H1 (cell line): ENCODE data around the gene DNMT3B. TPM values are rescaled to one million over a fixed set of nuclear protein-coding genes. Genes with fewer than 3 reads are reported as not detected.

Source experiments
- CTCF ChIA-PET: fragments of 300-600 bp; sonication (Branson Sonifier 250); formaldehyde crosslinking; loops from one replicate; lab custom pipeline; 2021; ENCODE audit not compliant: partially characterized antibody; lab: Charles Lee
- POLR2A ChIA-PET: fragments of 300-600 bp; sonication (Branson Sonifier 250); formaldehyde crosslinking; loops from one replicate; lab custom pipeline; 2021; ENCODE audit warnings: inconsistent platforms; ENCODE audit not compliant: partially characterized antibody; lab: Charles Lee
- DNase-seq, 2 experiments: peaks; one replicate each; pipeline versions ENCODE4 v3.0.0 to v3.0.0-alpha.2; 2010 to 2022; ENCODE audit warnings: low spot score in 2 of 2, low read depth in 1 of 2, mixed read lengths in 1 of 2
- FAIRE-seq: peaks from 2 replicates; lab custom pipeline; 2011; peaks lifted over from hg19 to GRCh38; lab: Jason Lieb, UNC
- H2AFZ ChIP-seq: 2 replicates; pipeline ENCODE4 v1.8.1; 2012; ENCODE audit warnings: low read length, inconsistent platforms
- H2AK5ac ChIP-seq: 2 replicates; pipeline ENCODE4 v1.6.1; 2013; ENCODE audit warnings: low read depth, low read length
- H2BK120ac ChIP-seq: replicated peaks from 2 replicates; pipeline ENCODE3; 2013; ENCODE audit warnings: low read depth, low read length, inconsistent platforms
- H2BK12ac ChIP-seq: 2 replicates; pipeline ENCODE4 v1.6.1; 2013; ENCODE audit warnings: low read depth, low read length
- H2BK15ac ChIP-seq: 2 replicates; pipeline ENCODE4 v1.6.1; 2013; ENCODE audit warnings: low read length
- H2BK20ac ChIP-seq: 2 replicates; pipeline ENCODE4 v1.6.1; 2013; ENCODE audit warnings: low read length
- H2BK5ac ChIP-seq: 2 replicates; pipeline ENCODE4 v1.6.1; 2013; ENCODE audit warnings: low read depth, low read length
- H3K14ac ChIP-seq: 2 replicates; pipeline ENCODE4 v1.6.1; 2013; ENCODE audit warnings: inconsistent platforms; ENCODE audit not compliant: insufficient read length
- H3K18ac ChIP-seq: 2 replicates; pipeline ENCODE4 v1.6.1; 2013; ENCODE audit warnings: low read length; ENCODE audit errors: extremely low read depth
- H3K23ac ChIP-seq: 2 replicates; pipeline ENCODE4 v1.6.1; 2013; ENCODE audit warnings: inconsistent platforms; ENCODE audit not compliant: insufficient read length
- H3K23me2 ChIP-seq: 2 replicates; pipeline ENCODE4 v1.6.1; 2013; ENCODE audit warnings: low read depth, low read length
- H3K27ac ChIP-seq: 2 replicates; pipeline ENCODE4 v1.6.1; 2011; ENCODE audit warnings: low read depth, low read length, inconsistent platforms
- H3K27me3 ChIP-seq, 4 experiments: replicated peaks in 1 of 4; 1 replicate in 1 of 4; 2 replicates in 3 of 4; pipeline versions ENCODE4 v1.6.1 to v1.8.1; 2011 to 2013; ENCODE audit warnings: low read length in 3 of 4, mild to moderate bottlenecking in 3 of 4, inconsistent platforms in 2 of 4, mixed read lengths in 2 of 4, moderate library complexity in 1 of 4; ENCODE audit not compliant: control insufficient read depth in 3 of 4, insufficient read depth in 3 of 4; ENCODE audit errors: extremely low read depth in 1 of 4
- H3K36me3 ChIP-seq, 4 experiments: 2 replicates each; pipeline versions ENCODE4 v1.6.1 to v1.8.1; 2011 to 2013; ENCODE audit warnings: mild to moderate bottlenecking in 4 of 4, low read length in 3 of 4, moderate library complexity in 2 of 4, control low read depth in 1 of 4, inconsistent platforms in 1 of 4; ENCODE audit not compliant: insufficient read depth in 4 of 4, control insufficient read depth in 2 of 4
- H3K4ac ChIP-seq: replicated peaks from 2 replicates; pipeline ENCODE3; 2013; ENCODE audit warnings: low read length, low read depth, mixed read lengths, inconsistent platforms; ENCODE audit not compliant: insufficient read length
- H3K4me1 ChIP-seq, 4 experiments: replicated peaks in 1 of 4; 1 replicate in 1 of 4; 2 replicates in 3 of 4; pipeline versions ENCODE4 v1.6.1 to v1.8.1; 2011 to 2013; ENCODE audit warnings: low read length in 3 of 4, inconsistent platforms in 2 of 4, mixed read lengths in 1 of 4; ENCODE audit not compliant: insufficient read depth in 4 of 4, control insufficient read depth in 3 of 4
- H3K4me2 ChIP-seq, 2 experiments: 2 replicates each; pipeline versions ENCODE4 v1.6.1 to v1.8.1; 2011 to 2013; ENCODE audit warnings: low read depth in 2 of 2, low read length in 2 of 2, control low read depth in 1 of 2, inconsistent platforms in 1 of 2, mild to moderate bottlenecking in 1 of 2; ENCODE audit not compliant: insufficient read depth in 1 of 2
- H3K4me3 ChIP-seq, 4 experiments: fragments of 200-600, 300-600 bp in 1 of 4; sonication (generic), shearing (Covaris generic), sonication (Bioruptor Twin) in 1 of 4; 2 replicates each; pipeline versions ENCODE4 v1.5.1 to v1.8.1; 2011 to 2016; ENCODE audit warnings: low read length in 4 of 4, low read depth in 3 of 4, control low read depth in 2 of 4, inconsistent platforms in 2 of 4, mild to moderate bottlenecking in 2 of 4, mixed read lengths in 1 of 4, moderate library complexity in 1 of 4; ENCODE audit not compliant: insufficient read depth in 2 of 4; ENCODE audit errors: extremely low read depth in 1 of 4
- H3K56ac ChIP-seq: replicated peaks from 2 replicates; pipeline ENCODE3; 2013; ENCODE audit warnings: low read depth, mild to moderate bottlenecking, mixed read lengths, low read length, inconsistent platforms; ENCODE audit not compliant: insufficient read length
- H3K79me1 ChIP-seq: 2 replicates; pipeline ENCODE4 v1.6.1; 2013; ENCODE audit warnings: low read depth, low read length, control low read depth
- H3K79me2 ChIP-seq, 2 experiments: 2 replicates each; pipeline versions ENCODE4 v1.6.1 to v1.8.1; 2012 to 2013; ENCODE audit warnings: low read length in 2 of 2, mild to moderate bottlenecking in 2 of 2, inconsistent platforms in 1 of 2; ENCODE audit not compliant: insufficient read depth in 2 of 2, control insufficient read depth in 1 of 2
- H3K9ac ChIP-seq, 4 experiments: replicated peaks in 1 of 4; 1 replicate in 1 of 4; 2 replicates in 3 of 4; pipeline versions ENCODE4 v1.6.1 to v1.8.1; 2011 to 2013; ENCODE audit warnings: low read depth in 3 of 4, low read length in 3 of 4, control low read depth in 2 of 4, mild to moderate bottlenecking in 2 of 4, moderate library complexity in 2 of 4, inconsistent platforms in 1 of 4; ENCODE audit errors: extremely low read depth in 1 of 4
- H3K9me3 ChIP-seq, 2 experiments: 2 replicates each; pipeline versions ENCODE4 v1.6.1 to v1.8.1; 2012 to 2013; ENCODE audit warnings: mild to moderate bottlenecking in 2 of 2, moderate library complexity in 2 of 2, control low read depth in 1 of 2, inconsistent platforms in 1 of 2, low read depth in 1 of 2, low read length in 1 of 2, mixed read lengths in 1 of 2; ENCODE audit not compliant: insufficient read depth in 2 of 2
- H4K20me1 ChIP-seq, 2 experiments: replicated peaks in 1 of 2; 2 replicates each; pipeline versions ENCODE3 to v1.8.1; 2011 to 2013; ENCODE audit warnings: inconsistent platforms in 2 of 2, low read length in 2 of 2, mild to moderate bottlenecking in 1 of 2; ENCODE audit not compliant: insufficient read depth in 2 of 2, control insufficient read depth in 1 of 2
- H4K5ac ChIP-seq: 2 replicates; pipeline ENCODE4 v1.6.1; 2013; ENCODE audit warnings: low read length, low read depth, mixed read lengths, inconsistent platforms; ENCODE audit not compliant: insufficient read length
- H4K8ac ChIP-seq: 2 replicates; pipeline ENCODE4 v1.8.0; 2013; ENCODE audit warnings: mild to moderate bottlenecking, moderate library complexity, low read length, inconsistent platforms; ENCODE audit not compliant: insufficient read depth; ENCODE audit errors: extremely low read depth
- H4K91ac ChIP-seq: replicated peaks from 2 replicates; pipeline ENCODE3; 2013; ENCODE audit warnings: low read length, mixed read lengths, inconsistent platforms; ENCODE audit not compliant: insufficient read length
- CEBPB ChIP-seq: IDR thresholded peaks from 2 replicates; pipeline ENCODE4 v1.6.1; 2012; ENCODE audit warnings: low read depth, low read length
- GABPA ChIP-seq: IDR thresholded peaks from 2 replicates; pipeline ENCODE4 v1.6.1; 2011; ENCODE audit warnings: mild to moderate bottlenecking, low read length, moderate library complexity, borderline replicate concordance; ENCODE audit not compliant: insufficient read depth
- KDM4A ChIP-seq: IDR thresholded peaks from one replicate; pipeline ENCODE4 v1.7.1; 2012; ENCODE audit warnings: low read depth, mild to moderate bottlenecking, moderate library complexity, low read length, inconsistent platforms; ENCODE audit not compliant: severe bottlenecking
- KDM5A ChIP-seq: fragments of 200-600 bp; IDR thresholded peaks from 2 replicates; pipeline ENCODE4 v1.7.1; 2012; ENCODE audit warnings: mild to moderate bottlenecking, low read length, inconsistent platforms, mixed read lengths
- POU5F1 ChIP-seq: IDR thresholded peaks from 2 replicates; pipeline ENCODE4 v1.6.1; 2011; ENCODE audit warnings: low read depth, mild to moderate bottlenecking, low read length, moderate library complexity
- RNF2 ChIP-seq: fragments of 200-900, 300-1000 bp; sonication (generic); IDR thresholded peaks from 2 replicates; pipeline ENCODE4 v1.7.1; 2016; ENCODE audit warnings: borderline replicate concordance, low read depth, mild to moderate bottlenecking, antibody characterized with exemption, low read length; ENCODE audit not compliant: poor library complexity, severe bottlenecking; ENCODE audit errors: missing control alignments
- RXRA ChIP-seq: IDR thresholded peaks from 2 replicates; pipeline ENCODE4 v1.6.1; 2011; ENCODE audit warnings: low read depth, mild to moderate bottlenecking, low read length, moderate library complexity; ENCODE audit not compliant: insufficient read depth
- SP1 ChIP-seq: IDR thresholded peaks from 2 replicates; pipeline ENCODE4 v1.6.1; 2011; ENCODE audit warnings: low read depth, low read length
- TEAD4 ChIP-seq: IDR thresholded peaks from 2 replicates; pipeline ENCODE4 v1.6.1; 2012; ENCODE audit warnings: low read depth, low read length, inconsistent platforms, mixed read lengths
- WGBS, 2 experiments: shearing (Covaris generic) in 1 of 2; methylation state at CpG; one replicate each; pipeline versions ENCODE4 v1.1.6 to v1.1.7; 2013 to 2015; ENCODE audit warnings: low lambda C conversion rate in 2 of 2, mixed read lengths in 2 of 2, inconsistent platforms in 1 of 2, low coverage in 1 of 2, missing lambda C conversion rate in 1 of 2; ENCODE audit not compliant: insufficient replicate concordance in 2 of 2, insufficient coverage in 1 of 2, insufficient read length in 1 of 2; ENCODE audit errors: extremely low coverage in 1 of 2, missing lambda C conversion rate in 1 of 2; 5-methylcytosine and 5-hydroxymethylcytosine counted together
- polyA plus RNA-seq, 7 experiments: library from polyadenylated mRNA; depleted of rRNA in 3 of 7; stranded (reverse) in 5 of 7; unstranded in 2 of 7; fragments of >200 nt in 5 of 7; fragments of 200-250 nt in 2 of 7; gene quantifications; 1 replicate in 5 of 7; 2 replicates in 1 of 7; 4 replicates in 1 of 7; pipeline versions ENCODE4 v1.2.1 to v1.2.3, GENCODE V29; 2011 to 2013; ENCODE audit warnings: missing spikeins in 2 of 7, mixed read lengths in 2 of 7
- total RNA-seq: library from RNA; stranded (reverse); fragmentation: NEBNext Ultra II Directional; extraction: Animal tissue kit (Norgen Biotek cat#: 25700); gene quantifications from 2 replicates; pipeline ENCODE4 v1.2.1, GENCODE V29; 2021

DNMT3B gene
- total and polyA plus RNA-seq, 2 of the 8 experiments (the other 6 are each of a cell fraction or from before 2014, with no cell fraction given): 433 to 1,016 TPM

GRCh38 chr20:32849577-32849976 lies 87.4 kb downstream of the DNMT3B start:
- no peaks in the 10 kb centered on the region for H3K27me3 ChIP-seq
- no peak overlapping the region for H4K8ac ChIP-seq
- no peak overlapping the region for H2AFZ ChIP-seq
- H2BK5ac ChIP-seq: no peak overlapping the region
- no peaks in the 10 kb centered on the region for H3K9me3 ChIP-seq
- H2AK5ac ChIP-seq: no peak overlapping the region
- no peak overlapping the region for H4K5ac ChIP-seq
- no peak overlapping the region for H2BK120ac ChIP-seq
- no peak overlapping the region for H3K27ac ChIP-seq
- no peak overlapping the region for H3K56ac ChIP-seq
- no peak overlapping the region for H3K9ac ChIP-seq
- H3K4me1 ChIP-seq: peaks cover 0 to 3% (median 0%) of the 10 kb centered on the region in 4 experiments; a peak in 2 of 7 replicates
- H4K20me1 ChIP-seq: peaks cover 5 to 8% of the 10 kb centered on the region in 2 experiments
- no peak overlapping the region for H3K4ac ChIP-seq
- WGBS, 2 experiments: 86% methylated on average over 6 of the region's 6 CpGs; no CpG with 5 or more reads in 1 of the 2 experiments
- no peak overlapping the region for H2BK20ac ChIP-seq
- no peak overlapping the region for H2BK15ac ChIP-seq
- no peaks in the 10 kb centered on the region for H3K23me2 ChIP-seq
- no peak for FAIRE-seq
- H3K18ac ChIP-seq: no peak overlapping the region
- TF ChIP-seq RNF2 (no peak), POU5F1 (no peak), KDM4A (no peak), SP1 (no peak), CEBPB (no peak), TEAD4 (no peak), GABPA (no peak), RXRA (no peak), KDM5A (no peak)
- no peak overlapping the region for H3K4me2 ChIP-seq
- H2BK12ac ChIP-seq: no peak overlapping the region
- peaks cover 2% of the 10 kb centered on the region for H3K79me1 ChIP-seq
- no peak overlapping the region for H3K4me3 ChIP-seq
- ChIA-PET CTCF (no interaction called here), POLR2A (interaction anchor here (0.9 to 1.8 kb wide), 4 partner anchors 9 to 27 kb away, joined by 3 to 5 read pairs (median 3); partner anchors contain the start of gene EFCAB8)
- H3K14ac ChIP-seq: no peak overlapping the region
- no peak overlapping the region for H4K91ac ChIP-seq
- peaks cover 14 to 43% (median 15%) of the 10 kb centered on the region in 4 experiments; a peak in 7 of 8 replicates for H3K36me3 ChIP-seq
- H3K23ac ChIP-seq: no peak overlapping the region
- no peak for DNase-seq
- peaks cover 0 to 17% of the 10 kb centered on the region in 2 experiments; a peak in 3 of 4 replicates for H3K79me2 ChIP-seq
